H1 (cell line): ENCODE data around the gene HTR4. TPM values are rescaled to one million over a fixed set of nuclear protein-coding genes. Genes with fewer than 3 reads are reported as not detected.

Experiments
- HDAC2 ChIP-seq, 2 experiments: fragments of 300-600 bp in 1 of 2; sonication (generic) in 1 of 2; IDR thresholded peaks; 2 replicates each; pipeline ENCODE4 v1.6.1; 2011 to 2012; ENCODE audit warnings: low read depth in 2 of 2, low read length in 2 of 2, mild to moderate bottlenecking in 2 of 2, moderate library complexity in 2 of 2, borderline replicate concordance in 1 of 2, inconsistent platforms in 1 of 2
- KDM4A ChIP-seq: IDR thresholded peaks from one replicate; pipeline ENCODE4 v1.7.1; 2012; ENCODE audit warnings: low read depth, mild to moderate bottlenecking, moderate library complexity, low read length, inconsistent platforms; ENCODE audit not compliant: severe bottlenecking
- SIRT6 ChIP-seq: IDR thresholded peaks from one replicate; pipeline ENCODE4 v1.7.1; 2012; ENCODE audit warnings: low read length, inconsistent platforms
- TAF1 ChIP-seq: IDR thresholded peaks from 2 replicates; pipeline ENCODE4 v1.6.1; 2011; ENCODE audit warnings: mild to moderate bottlenecking, low read depth, low read length
- TBP ChIP-seq: IDR thresholded peaks from 2 replicates; pipeline ENCODE4 v1.6.1; 2011; ENCODE audit warnings: low read depth, low read length, improper control_type of control experiment
- polyA plus RNA-seq, 7 experiments: library from polyadenylated mRNA; depleted of rRNA in 3 of 7; stranded (reverse) in 5 of 7; unstranded in 2 of 7; fragments of >200 nt in 5 of 7; fragments of 200-250 nt in 2 of 7; gene quantifications; 1 replicate in 5 of 7; 2 replicates in 1 of 7; 4 replicates in 1 of 7; pipeline versions ENCODE4 v1.2.1 to v1.2.3, GENCODE V29; 2011 to 2013; ENCODE audit warnings: missing spikeins in 2 of 7, mixed read lengths in 2 of 7
- total RNA-seq: library from RNA; stranded (reverse); fragmentation: NEBNext Ultra II Directional; extraction: Animal tissue kit (Norgen Biotek cat#: 25700); gene quantifications from 2 replicates; pipeline ENCODE4 v1.2.1, GENCODE V29; 2021
- TF ChIP-seq, protein P1 (sequence below): IDR thresholded peaks from 2 replicates; pipeline ENCODE4 v1.6.1; 2012; ENCODE audit warnings: low read length, inconsistent platforms
- TF ChIP-seq, protein P2 (sequence below): IDR thresholded peaks from 2 replicates; pipeline ENCODE4 v1.6.1; 2011; ENCODE audit warnings: low read length, improper control_type of control experiment

Gene HTR4
- total and polyA plus RNA-seq, 2 of the 8 experiments (the other 6 are each of a cell fraction or from before 2014, with no cell fraction given), result not detected

DNA sequence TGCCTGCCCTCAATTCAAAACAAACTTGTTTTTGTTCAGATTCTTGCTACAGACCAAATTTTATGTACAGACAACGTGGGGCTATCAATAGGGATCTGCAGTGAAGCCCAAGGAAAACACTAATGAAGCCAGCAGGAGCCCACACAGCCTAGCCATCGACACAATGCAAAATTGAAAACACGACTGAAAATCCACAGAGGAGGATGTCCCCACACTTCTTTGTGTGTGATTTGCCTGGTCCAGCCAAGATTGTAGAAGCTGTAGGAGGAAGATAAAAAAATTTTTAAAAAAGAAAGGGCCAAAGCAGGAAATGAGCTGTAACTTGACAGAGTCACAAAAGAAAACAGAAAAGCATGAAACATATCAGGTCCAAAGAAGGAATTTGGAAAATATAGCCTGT lies 34.8 kb downstream of the HTR4 start (continued):
- TF ChIP-seq, protein P1, sequence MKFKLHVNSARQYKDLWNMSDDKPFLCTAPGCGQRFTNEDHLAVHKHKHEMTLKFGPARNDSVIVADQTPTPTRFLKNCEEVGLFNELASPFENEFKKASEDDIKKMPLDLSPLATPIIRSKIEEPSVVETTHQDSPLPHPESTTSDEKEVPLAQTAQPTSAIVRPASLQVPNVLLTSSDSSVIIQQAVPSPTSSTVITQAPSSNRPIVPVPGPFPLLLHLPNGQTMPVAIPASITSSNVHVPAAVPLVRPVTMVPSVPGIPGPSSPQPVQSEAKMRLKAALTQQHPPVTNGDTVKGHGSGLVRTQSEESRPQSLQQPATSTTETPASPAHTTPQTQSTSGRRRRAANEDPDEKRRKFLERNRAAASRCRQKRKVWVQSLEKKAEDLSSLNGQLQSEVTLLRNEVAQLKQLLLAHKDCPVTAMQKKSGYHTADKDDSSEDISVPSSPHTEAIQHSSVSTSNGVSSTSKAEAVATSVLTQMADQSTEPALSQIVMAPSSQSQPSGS, result no peak
- no peak for TF ChIP-seq TBP
- no peak for TF ChIP-seq HDAC2 (IDR thresholded peaks at IDR 0.05; ENCODE audit: borderline replicate concordance in 1 of 2, low read depth in 2 of 2, low read length in 2 of 2)
- TF ChIP-seq TAF1, result no peak
- TF ChIP-seq, protein P2, sequence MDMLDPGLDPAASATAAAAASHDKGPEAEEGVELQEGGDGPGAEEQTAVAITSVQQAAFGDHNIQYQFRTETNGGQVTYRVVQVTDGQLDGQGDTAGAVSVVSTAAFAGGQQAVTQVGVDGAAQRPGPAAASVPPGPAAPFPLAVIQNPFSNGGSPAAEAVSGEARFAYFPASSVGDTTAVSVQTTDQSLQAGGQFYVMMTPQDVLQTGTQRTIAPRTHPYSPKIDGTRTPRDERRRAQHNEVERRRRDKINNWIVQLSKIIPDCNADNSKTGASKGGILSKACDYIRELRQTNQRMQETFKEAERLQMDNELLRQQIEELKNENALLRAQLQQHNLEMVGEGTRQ, result no peak
- TF ChIP-seq KDM4A, result no peak
- no peak for TF ChIP-seq SIRT6
